NCI-H226 (cell line): ENCODE data around the gene MAP1B.

ENCODE experiments used
- DNase-seq: peaks from one replicate; pipeline ENCODE4 v3.0.0-alpha.2; 2015

Gene MAP1B

DNA sequence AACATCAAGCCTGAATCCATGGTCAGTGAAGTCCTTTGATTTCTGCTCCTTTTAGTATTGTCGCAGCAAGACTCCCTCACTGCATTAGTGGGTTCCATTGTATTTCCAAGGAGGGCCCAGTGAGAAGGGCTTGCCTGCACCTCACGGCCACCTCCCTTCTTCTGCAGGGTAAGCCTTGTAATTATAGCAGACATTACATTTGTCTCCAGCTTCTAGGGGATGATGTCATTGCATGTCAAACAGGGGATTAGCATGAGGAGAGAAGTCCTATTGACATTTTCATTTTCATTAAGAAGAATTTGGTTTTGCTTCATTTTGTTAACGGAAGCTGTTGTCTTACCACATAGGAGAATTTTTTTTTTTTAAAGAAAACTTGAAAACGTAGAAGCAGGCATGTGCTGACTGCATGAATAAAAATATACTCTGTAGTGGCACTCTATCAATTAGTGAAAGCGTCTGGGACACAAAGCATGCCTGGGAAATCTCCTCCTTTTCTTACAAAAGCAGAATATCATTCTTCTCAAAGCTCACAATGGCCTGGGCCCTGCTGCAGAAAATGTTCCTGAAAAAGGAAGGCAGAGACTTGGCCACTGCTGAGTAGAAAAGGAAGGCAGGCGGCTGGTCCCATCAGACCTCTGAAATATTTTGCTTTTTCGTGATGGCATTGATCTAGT, 27.1 kb downstream of the MAP1B start:
- DNase-seq: no peak

DNA sequence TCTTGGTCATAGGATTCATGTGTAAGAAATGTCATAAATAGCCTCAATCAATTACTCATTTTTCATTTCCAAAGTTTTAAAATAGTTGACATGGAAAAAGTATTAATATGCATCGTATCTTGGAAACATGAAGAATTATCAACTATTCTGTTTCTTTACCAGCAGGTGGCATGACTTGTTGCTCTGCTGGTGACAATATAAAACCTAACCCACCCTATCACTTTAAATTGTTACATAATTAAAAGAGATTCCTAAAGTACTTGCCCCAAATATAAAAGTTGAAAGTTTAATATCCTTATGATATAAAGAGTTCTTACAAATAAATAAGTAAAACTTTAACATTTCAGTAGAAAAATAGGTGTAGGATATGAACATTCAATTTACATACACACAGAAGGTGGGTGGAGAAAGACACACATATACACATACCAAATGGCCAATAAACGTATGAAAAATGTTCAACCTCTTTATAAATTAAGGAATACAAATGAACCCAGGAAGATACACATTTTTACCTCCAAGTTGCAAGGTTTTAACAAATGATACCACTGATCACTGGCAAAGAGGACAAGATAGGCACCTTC, 30.6 kb downstream of the MAP1B start:
- DNase-seq: no peak

DNA sequence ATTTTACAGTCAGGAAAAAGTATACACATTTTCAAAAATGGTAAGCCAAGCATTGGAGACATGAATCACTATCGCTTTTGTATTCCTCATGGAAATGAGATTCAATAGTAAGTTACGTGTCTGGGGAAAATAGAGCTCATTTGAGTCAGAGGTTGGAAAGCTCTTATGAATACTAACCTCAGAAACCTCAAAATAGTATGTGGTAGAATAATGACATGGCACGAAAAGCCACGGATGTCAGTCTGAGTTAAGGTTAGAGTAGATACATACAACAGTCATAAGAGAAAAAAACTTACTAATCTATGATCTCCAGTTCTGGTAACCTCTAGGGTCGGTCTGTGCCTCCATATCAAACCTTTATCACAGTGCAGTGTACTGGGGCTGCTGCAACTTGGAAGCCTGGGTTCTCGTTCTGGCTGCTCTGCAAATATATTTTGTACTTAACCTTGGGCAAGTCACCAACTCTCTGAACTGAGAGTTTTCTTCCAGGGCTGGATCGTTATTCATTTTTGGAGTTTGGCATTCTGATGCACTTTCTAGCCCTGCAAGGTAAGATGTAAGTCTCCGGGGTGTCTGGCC, 31.8 kb downstream of the MAP1B start:
- DNase-seq: peak; percentile 66

DNA sequence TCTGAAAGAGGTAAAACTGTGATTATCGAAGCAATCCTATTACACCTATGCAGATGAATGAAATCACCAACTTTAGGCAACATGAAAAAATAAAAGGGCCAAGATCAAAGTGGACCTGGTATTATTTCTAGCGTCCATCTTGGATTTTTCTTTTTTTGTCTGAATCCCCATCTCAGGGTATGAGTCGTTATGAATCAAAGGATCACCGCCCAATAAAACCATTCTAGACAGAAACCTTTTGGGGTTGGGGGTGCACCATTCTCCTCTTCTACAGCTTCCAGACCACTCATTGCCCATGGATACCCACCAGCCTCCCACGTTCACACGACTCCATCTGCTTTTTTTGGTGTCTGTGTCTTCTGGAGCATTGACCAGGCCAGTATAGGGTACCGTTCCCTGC, 33.4 kb downstream of the MAP1B start:
- no peak for DNase-seq

DNA sequence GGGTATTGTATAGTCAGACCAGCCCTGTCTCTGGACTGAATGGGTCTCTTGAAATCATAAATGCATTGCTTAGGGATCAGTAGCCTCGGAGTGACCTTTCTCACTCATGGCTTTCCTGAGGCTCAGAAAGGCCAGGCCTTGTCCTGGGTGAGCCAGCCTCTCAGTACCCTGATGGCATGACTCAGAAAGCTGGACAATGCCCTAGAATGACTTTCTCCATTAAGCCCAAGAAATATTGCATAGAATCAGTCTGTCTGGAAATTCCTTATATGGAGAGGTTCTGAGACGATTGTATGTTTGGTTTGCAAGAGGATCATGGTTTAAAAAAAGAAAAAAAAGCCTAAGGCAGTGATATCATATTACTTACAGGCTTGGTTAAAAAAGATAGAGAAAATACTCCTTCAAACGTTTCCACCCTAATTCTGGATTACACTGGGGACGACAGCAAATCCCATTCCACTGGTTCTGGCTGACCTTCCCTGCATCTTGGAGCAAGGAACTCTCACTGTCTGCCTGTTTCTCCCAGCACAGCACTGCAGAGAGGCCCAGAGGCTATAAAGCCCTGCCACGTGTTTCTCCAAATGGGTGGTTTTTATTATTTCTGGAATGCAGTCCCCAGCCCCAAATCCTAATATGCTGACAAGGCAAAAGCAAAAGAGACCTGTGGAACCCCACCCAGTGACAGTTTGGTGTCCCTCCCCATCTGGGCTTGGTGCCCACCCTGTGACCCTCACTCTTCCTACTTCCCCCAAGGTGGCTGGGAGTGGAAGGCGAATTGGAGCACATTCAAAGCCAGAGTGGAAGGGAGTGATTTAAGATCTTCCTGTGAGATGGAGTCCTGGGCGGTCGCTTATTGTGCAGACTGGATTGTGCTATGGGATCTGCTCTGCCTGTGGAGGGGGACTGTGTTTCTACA, 34.4 kb downstream of the MAP1B start:
- DNase-seq: no peak

DNA sequence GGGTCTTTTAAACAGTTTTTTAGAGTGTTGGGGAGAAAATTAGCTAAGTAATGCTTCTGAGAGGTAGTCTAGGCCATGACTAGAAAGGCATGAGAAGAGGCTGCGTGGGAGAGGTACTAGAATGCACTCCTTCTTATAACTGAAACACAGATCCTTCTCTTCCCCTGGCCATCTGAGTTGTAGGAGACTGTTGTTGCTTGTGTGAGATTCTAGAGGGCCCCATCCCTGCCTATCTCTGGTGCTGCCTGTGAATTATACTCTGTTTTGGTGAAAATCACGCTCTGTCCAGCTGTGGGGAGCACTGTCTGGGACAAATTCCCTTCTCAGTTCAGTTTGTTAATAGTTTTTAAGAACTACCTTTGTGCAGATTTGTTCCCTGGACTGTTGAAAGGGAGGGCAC, 37.5 kb downstream of the MAP1B start:
- no peak for DNase-seq

DNA sequence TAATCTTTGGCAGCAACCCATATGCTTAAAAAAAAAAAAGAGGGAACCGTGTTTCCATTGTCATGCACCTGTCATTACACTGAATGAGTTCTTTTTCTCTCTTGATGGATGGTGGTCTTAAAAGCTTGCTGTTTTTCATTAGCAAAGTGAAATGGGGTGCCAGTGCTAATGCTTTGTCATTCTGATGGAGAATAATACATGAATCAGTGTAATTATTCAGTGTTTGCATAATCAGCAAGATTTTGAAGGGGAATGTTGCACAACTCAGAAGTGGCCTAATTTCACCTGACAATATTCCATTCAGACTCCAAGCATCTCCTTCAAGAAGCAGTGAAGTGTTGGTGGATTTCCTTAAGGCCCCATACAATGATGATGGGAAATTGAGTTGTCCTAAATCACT, 38.1 kb downstream of the MAP1B start:
- DNase-seq: no peak

DNA sequence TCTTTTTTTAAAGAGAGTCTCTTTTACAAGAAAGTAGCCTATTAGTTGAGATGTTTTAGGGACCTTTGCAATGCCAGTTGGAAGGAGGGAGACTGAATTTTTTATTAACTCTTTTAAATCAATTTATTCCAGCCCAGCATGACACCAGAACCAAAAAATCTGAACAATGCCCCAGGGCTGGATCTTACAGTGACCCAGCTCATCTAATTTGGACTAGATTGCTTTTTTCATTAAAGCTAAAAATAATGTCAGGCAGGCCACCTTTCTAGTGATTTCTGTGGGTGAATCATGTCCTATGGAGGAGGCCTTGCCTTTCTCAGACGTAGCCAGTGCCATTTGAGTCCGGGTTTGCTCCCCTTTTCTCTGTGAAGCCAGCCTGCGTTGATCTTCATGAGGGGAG, 38.8 kb downstream of the MAP1B start:
- no peak for DNase-seq

DNA sequence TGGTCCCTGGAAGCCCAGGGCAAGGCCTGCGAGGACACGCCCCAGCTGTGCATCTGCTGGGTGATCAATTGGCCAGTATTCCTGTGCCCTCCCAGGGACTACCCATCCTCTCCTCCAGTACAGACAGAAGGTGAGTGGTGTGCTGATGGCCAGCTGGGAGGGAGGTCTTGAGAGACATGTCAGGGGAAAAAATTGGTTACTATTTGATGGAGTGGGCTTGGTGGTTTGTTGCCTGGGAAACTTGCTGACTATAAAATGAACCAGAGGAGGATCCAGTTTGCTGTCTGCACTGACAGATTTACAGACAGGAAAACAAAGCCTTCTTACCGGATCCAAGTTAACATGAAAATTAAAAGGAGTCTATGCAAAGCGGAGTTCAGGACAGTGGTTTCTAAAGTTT, 40.3 kb downstream of the MAP1B start:
- no peak for DNase-seq

DNA sequence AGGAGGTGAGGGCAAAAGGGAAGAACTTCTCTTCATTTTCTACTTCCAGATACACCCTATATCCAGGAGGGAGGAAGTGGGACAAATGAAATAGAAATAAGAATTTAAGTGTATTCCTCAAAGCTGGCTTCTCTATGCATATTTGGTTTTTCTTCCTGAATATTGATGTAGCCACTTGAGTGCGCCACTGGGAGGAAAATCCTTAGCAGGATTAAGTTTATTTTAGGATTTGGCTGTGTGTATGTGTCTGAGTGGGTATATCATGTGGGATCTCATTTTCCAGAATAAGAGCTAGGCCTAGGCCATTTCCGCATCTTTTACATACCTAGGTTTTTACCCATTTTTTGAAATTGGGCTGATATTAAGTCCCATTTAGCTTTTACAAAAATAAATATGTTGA, 42.5 kb downstream of the MAP1B start:
- no peak for DNase-seq

DNA sequence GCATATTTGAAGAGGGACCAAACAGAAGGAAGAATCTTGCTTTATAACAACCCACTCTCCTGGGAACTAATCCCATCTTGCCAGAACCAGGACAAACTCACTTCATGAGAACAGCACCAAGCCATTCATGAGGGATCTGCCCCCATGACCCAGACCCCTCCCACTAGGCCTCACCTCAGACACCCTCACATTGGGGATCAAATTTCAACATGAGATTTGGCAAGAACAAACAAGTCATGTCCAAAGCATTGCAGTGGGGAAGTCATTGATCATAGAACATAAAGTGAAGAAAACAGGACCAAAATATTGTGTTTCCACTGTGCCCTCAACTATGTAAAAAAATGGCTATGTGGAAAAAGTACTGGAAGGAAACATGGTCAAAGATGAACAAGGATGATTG, 43.9 kb downstream of the MAP1B start:
- no peak for DNase-seq

DNA sequence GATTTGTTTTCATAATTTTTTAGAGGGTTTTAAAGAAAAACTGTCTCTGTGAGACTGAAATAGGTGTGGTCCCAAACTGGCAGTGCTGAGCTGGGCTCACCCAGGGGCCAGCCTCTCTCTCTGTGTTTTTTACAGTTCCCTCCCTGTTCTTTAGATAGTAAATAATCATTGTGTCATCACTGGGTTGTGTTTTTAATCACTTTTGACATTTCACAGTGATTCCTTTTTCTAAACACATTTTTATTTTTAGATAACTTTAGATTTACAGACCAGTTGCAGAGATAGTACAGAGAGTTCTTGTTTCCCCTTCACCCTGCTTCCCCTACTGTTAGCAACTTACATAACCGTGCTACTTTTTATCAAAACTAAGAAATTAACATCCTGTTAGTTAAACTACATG, 44.4 kb downstream of the MAP1B start:
- no peak for DNase-seq

DNA sequence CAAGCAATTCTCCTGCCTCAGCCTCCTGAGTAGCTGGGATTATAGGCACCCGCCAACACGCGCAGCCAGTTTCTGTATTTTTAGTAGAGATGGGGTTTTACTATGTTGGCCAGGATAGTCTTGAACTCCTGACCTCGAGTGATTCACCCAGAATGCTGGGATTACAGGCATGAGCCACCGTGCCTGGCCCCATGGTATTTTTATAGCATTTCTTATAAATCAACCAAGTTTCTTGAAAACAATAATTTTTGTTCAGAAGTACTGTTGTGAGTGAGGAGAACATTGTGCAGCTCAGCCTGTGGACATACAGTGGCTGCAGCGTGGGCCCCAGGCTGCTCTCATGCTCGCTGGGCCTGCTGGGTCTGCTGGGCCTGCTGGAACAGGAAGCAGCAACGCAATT, 45.3 kb downstream of the MAP1B start:
- DNase-seq: no peak

DNA sequence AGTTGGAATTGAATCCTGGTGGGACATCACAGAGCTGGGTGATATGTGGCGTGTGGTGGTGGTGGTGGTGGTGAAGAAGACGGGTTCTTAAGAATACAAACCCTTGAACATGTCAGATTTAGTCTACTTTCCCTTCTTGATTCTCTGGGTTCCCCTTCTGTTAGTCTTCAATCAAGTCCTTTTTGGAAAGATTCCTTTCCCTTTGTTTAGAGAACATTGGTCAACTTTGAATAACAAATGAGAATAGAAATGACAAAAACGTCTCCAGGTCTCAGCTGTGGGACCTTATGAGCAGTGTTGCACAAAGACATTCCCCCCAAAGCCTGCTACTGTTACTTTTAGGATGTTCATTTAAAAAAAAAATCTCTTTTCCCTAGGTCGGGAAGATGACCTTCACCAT, 46.3 kb downstream of the MAP1B start:
- DNase-seq: no peak

DNA sequence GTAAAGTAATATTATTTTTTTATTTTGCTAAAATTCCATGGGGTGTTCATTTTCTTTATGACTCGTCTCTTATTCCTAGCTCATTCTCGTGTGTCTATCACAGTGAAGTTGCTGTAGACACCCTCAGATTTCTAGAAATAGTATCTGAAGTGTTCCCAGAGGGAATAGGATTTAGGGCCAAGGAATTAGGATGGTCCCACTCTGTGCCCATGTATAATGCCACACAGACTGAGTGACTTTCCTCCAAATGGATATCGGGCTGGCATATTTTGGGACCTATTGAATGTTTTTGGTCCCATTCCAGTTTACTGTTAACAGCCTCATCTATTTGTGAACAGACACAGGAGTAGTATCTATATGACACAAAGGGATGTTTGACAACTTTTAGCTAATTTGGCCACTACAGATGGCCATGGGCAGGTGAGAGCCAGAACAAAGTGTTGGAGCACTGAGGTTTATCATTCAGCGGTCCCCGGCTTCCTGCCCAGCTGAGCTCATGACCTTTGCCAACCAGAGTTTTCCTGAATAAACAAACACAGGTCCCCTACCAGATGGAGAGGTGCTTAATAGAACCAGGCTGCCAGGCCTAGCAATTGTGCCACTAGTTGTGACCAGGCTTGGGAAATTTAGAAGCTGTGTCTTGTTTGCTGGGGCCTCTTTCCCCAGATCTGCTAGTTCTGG, 46.9 kb downstream of the MAP1B start:
- DNase-seq: no peak

DNA sequence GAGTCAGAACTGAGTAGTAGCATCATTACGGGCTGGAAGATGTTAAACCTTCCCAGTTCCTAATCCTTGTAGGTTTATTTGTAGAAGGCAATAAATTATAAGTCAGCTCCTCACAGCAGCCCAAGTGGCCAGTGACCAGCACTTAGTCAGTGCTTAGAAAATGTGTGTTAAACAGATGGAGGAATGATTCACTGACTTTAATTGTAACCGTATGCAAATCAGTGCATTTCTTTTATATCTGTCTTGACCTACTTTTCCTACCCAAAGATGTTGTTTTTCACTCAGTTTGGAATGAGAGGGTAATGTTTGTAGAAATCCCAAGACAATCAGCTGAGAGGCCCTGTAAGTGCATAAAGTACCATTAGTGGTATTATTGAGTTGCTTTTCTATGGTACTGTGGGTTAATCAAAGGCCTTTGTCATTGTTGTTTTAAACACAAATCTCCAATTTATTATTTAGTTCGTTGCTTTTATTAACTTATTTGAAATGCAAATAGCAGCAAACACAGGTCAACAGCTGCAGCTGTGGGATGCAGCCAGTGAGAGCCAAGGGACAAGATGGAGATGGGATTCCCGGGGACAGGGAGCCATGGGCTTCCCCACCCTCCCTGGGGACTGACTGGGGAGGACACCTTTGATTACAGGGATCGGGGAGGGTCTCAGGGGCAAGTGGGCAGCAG, 49.8 kb downstream of the MAP1B start:
- no peak for DNase-seq

DNA sequence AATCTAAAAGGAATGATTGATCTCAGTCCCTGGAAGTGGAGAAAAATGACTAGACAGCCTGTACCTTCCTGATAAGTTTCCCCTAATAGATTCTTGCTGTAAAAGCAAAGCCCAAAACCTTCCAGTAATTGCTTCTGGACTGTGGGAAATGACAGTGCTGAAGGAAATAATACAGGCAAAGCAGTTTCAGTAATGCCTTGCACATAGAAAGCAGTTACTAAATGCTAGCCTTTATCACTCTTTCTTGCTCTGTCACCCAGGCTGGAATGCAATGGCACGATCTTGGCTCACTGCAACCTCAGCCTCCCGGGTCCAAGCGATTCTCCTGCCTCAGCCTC, 50.3 kb downstream of the MAP1B start:
- DNase-seq: no peak

DNA sequence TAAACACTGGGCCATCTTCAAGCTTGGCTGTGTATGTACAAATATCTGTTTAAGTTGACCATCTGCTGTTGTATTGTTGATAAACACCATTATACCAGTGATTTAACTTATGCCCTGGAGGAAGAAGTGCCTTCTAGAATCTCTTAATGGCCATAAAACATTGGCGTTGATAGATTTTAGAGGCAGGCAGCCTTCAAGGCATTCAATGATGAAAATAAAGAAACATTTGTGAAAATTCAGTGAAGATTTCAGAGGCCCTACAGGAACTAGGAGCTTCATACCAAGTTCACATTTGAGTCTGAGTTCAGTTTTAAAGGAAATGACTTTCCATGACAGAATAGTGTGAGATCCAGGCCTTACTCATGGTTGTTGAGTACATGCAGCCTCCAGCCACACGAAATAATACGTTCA, 52.2 kb downstream of the MAP1B start:
- no peak for DNase-seq

DNA sequence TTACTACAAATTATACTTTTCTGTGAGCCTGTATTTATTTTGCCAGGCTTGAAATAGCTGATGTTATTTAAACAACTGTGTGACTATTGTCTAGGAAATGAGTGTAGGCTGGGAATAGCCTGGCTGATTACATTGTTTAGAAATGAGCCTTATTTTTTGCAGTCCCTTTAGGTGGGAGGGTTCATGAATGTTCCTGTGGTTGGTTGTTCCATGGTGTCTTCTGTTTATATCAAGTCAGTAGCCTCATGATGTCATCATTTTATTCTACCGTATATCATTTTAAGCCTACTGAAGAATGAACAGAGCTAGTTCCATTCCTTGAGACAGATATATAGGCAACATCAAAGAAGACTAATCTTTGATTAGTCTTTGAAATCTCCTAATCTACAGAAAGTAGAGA, 53.1 kb downstream of the MAP1B start:
- DNase-seq: no peak

DNA sequence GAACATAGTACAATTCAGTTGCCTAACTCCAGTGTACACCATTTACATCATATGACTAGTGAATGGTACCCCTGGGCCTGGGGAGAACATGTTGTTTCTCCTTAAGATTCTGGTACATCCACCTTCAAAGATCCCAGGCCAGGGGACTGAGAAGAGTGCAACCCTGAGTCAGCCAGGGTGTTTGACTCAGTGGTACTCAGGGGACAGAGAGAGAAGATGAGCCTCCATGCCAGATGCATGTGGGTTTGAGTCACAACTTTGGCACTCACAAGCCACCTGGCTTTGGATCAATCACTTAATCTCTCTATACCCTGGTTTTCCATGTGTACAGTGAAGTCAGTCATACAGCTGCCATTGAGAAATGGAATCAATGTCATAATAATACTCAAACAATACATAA, 53.7 kb downstream of the MAP1B start:
- no peak for DNase-seq

DNA sequence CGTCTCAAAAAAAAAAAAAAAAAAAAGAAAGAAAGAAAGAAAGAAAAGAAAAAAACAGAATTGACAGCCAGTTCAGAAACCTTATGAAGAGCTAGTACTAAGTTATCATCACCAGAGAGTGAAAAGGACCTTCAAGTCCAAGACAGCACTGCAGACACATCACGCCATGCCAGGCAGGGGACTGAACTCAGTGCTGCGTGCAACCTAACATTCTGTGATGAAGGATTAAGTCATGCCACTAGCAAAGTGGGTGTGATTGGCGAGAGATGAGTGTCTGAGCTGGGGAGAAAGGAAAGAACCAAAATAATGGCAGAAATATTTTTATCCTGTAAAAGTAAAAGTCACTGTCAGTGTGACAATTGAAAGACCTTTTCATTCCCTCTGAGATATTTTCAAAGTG, 54.7 kb downstream of the MAP1B start:
- no peak for DNase-seq

DNA sequence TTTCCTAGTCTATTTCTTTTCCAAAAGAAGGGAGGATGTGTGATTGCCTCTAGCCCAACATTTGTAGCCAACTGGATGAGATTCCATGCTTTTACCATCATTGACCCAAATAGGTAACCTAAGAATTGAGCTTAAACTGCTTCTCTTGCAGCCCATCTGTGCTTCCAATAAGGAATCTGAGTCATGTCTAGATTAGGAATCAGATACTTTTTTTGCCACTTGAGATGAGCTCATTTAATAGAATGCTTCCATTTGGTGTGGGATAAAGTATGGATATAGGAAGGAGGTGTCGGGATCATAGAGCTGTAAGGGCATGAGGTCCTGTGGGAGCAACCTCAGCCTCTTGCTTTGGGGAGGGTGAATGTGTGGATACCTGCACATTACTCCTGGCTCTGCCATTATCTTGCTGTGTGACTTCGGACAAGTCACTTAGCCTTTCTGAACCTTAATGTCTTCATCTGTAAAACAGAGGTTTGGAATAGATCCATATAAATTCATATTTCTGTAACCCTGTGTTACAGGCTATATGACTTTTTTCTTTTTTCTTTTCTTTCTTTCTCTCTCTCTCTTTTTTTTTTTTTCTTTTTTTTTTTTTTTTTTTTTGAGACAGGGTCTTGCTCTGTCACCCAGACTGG, 56.2 kb downstream of the MAP1B start:
- DNase-seq: no peak
